Endothelial cell of umbilical vein (primary cell): ENCODE results near the gene ZMIZ2. TPM values are rescaled to one million over a fixed set of nuclear protein-coding genes. Genes with fewer than 3 reads are reported as not detected.

Source experiments
- BruUV-seq: library from RNA; stranded (reverse); fragments of 400-500 nt; replicated peaks from 2 replicates; lab custom pipeline; 2021; lab: Mats Ljungman, UMichigan
- CTCF ChIA-PET: fragments of 300-600, 350-600 bp; sonication (Branson Sonifier 250); formaldehyde crosslinking; loops from one replicate; lab custom pipeline; 2021; ENCODE audit warnings: antibody characterized with exemption, inconsistent platforms; lab: Charles Lee
- POLR2A ChIA-PET: fragments of 300-600, 350-600 bp; sonication (Branson Sonifier 250); formaldehyde crosslinking; loops from one replicate; lab custom pipeline; 2021; ENCODE audit warnings: antibody characterized with exemption, inconsistent platforms; lab: Charles Lee
- DNase-seq: peaks from one replicate; pipeline ENCODE4 v3.0.0-alpha.2; 2011; ENCODE audit warnings: low read depth, low spot score
- FAIRE-seq: peaks from 2 replicates; lab custom pipeline; 2011; peaks lifted over from hg19 to GRCh38; lab: Jason Lieb, UNC
- H2AFZ ChIP-seq: 2 replicates; pipeline ENCODE4 v1.6.0; 2012; ENCODE audit warnings: low read depth, low read length, control low read depth, inconsistent platforms
- H3K27ac ChIP-seq: 2 replicates; pipeline ENCODE4 v1.5.1; 2011; ENCODE audit warnings: low read depth, mild to moderate bottlenecking, control low read depth, low read length, moderate library complexity; ENCODE audit not compliant: insufficient read depth
- H3K27me3 ChIP-seq, 2 experiments: 2 replicates each; pipeline versions ENCODE4 v1.6.0 to v1.6.1; 2011; ENCODE audit warnings: low read length in 2 of 2, mixed read lengths in 1 of 2; ENCODE audit not compliant: control insufficient read depth in 2 of 2, insufficient read depth in 2 of 2
- H3K36me3 ChIP-seq, 2 experiments: 2 replicates in 1 of 2; 3 replicates in 1 of 2; pipeline ENCODE4 v1.5.1; 2011; ENCODE audit warnings: low read length in 2 of 2, mild to moderate bottlenecking in 1 of 2, moderate library complexity in 1 of 2; ENCODE audit not compliant: control insufficient read depth in 2 of 2, insufficient read depth in 2 of 2; ENCODE audit errors: extremely low read depth in 1 of 2
- H3K4me1 ChIP-seq: 3 replicates; pipeline ENCODE4 v1.5.1; 2011; ENCODE audit warnings: mild to moderate bottlenecking, low read length; ENCODE audit not compliant: control insufficient read depth, insufficient read depth; ENCODE audit errors: extremely low read depth
- H3K4me2 ChIP-seq: 2 replicates; pipeline ENCODE4 v1.6.1; 2011; ENCODE audit warnings: low read length, control low read depth, mixed read lengths; ENCODE audit not compliant: insufficient read depth
- H3K4me3 ChIP-seq, 3 experiments: fragments of 200-600 bp in 1 of 3; sonication (generic), shearing (Covaris generic) in 1 of 3; replicated peaks in 1 of 3; 2 replicates each; pipeline ENCODE4 v1.5.1; 2011 to 2016; ENCODE audit warnings: control low read depth in 3 of 3, low read length in 3 of 3, mild to moderate bottlenecking in 2 of 3, inconsistent platforms in 1 of 3, low read depth in 1 of 3, moderate library complexity in 1 of 3; ENCODE audit not compliant: insufficient read depth in 1 of 3
- H3K79me2 ChIP-seq: 2 replicates; pipeline ENCODE4 v1.6.0; 2012; ENCODE audit warnings: low read length, inconsistent platforms; ENCODE audit not compliant: control insufficient read depth, insufficient read depth
- H3K9ac ChIP-seq: replicated peaks from 2 replicates; pipeline ENCODE3; 2011; ENCODE audit warnings: low read length, control low read depth; ENCODE audit not compliant: insufficient read depth; ENCODE audit errors: extremely low read depth
- H3K9me1 ChIP-seq: replicated peaks from 3 replicates; pipeline ENCODE4 v1.6.0; 2011; ENCODE audit warnings: mild to moderate bottlenecking, low read length; ENCODE audit not compliant: control insufficient read depth, insufficient read depth; ENCODE audit errors: extremely low read depth
- H3K9me3 ChIP-seq: replicated peaks from 2 replicates; pipeline ENCODE4 v1.5.1; 2012; ENCODE audit warnings: low read length, inconsistent platforms; ENCODE audit not compliant: control insufficient read depth, insufficient read depth
- H4K20me1 ChIP-seq: replicated peaks from 2 replicates; pipeline ENCODE3; 2011; ENCODE audit warnings: mild to moderate bottlenecking, low read length; ENCODE audit not compliant: control insufficient read depth, insufficient read depth; ENCODE audit errors: extremely low read depth
- EZH2 ChIP-seq: IDR thresholded peaks from 2 replicates; pipeline ENCODE4 v1.6.1; 2012; ENCODE audit warnings: borderline replicate concordance, low read depth, mild to moderate bottlenecking, moderate library complexity, low read length, inconsistent platforms; ENCODE audit not compliant: severe bottlenecking
- FOS ChIP-seq: IDR thresholded peaks from 2 replicates; pipeline ENCODE4 v1.6.1; 2011; ENCODE audit warnings: mild to moderate bottlenecking, low read length, moderate library complexity, borderline replicate concordance; ENCODE audit not compliant: insufficient read depth
- GATA2 ChIP-seq: IDR thresholded peaks from 2 replicates; pipeline ENCODE4 v1.7.0; 2011; ENCODE audit warnings: low read depth, mild to moderate bottlenecking, moderate library complexity, mixed read lengths, low read length; ENCODE audit not compliant: insufficient read length, insufficient read depth
- JUN ChIP-seq: IDR thresholded peaks from 2 replicates; pipeline ENCODE4 v1.6.1; 2011; ENCODE audit warnings: borderline replicate concordance, low read depth; ENCODE audit not compliant: insufficient read length, insufficient read depth
- MYC ChIP-seq: IDR thresholded peaks from one replicate; pipeline ENCODE4 v1.6.1; 2011; ENCODE audit warnings: mild to moderate bottlenecking, low read depth, low read length
- POLR2A ChIP-seq: IDR thresholded peaks from 2 replicates; pipeline ENCODE4 v1.6.1; 2012; ENCODE audit warnings: low read depth, mild to moderate bottlenecking, control low read depth, low read length
- POLR2AphosphoS5 ChIP-seq: IDR thresholded peaks from 2 replicates; pipeline ENCODE4 v1.6.1; 2012; ENCODE audit warnings: low read depth, mild to moderate bottlenecking, control low read depth, low read length, moderate library complexity; ENCODE audit not compliant: insufficient read depth
- dilution Hi-C: fragments of 300-500 bp; cut with MboI; formaldehyde crosslinking; loops from one replicate; pipeline ENCODE4 v1.15.0; 2019; ENCODE audit warnings: low sequenced_read_pairs; ENCODE audit not compliant: extremely low pct_ligation_motif_present
- intact Hi-C: fragments of 100-400 bp; cut with micrococcal nuclease; formaldehyde crosslinking; loops from one replicate; pipeline ENCODE4 v1.10.0; 2022
- polyA plus RNA-seq, 4 experiments: library from polyadenylated mRNA; depleted of rRNA in 3 of 4; stranded (reverse) in 3 of 4; unstranded in 1 of 4; fragments of >200 nt; gene quantifications; 2 replicates each; pipeline versions ENCODE4 v1.2.1 to v1.2.3, GENCODE V29; 2011 to 2012; ENCODE audit warnings: missing spikeins in 1 of 4
- total RNA-seq: library from RNA; stranded (reverse); gene quantifications from 2 replicates; pipeline ENCODE4 v1.2.3, GENCODE V29; 2021
- TF ChIP-seq, protein P1 (sequence below), 2 donors: IDR thresholded peaks; 1 replicate in 1 of 2; 2 replicates in 1 of 2; pipeline ENCODE4 v1.5.1; 2011; ENCODE audit warnings: low read length in 2 of 2, mild to moderate bottlenecking in 2 of 2, moderate library complexity in 2 of 2, control low read depth in 1 of 2, inconsistent platforms in 1 of 2, low read depth in 1 of 2; ENCODE audit not compliant: insufficient read depth in 1 of 2; ENCODE audit errors: extremely low read depth in 1 of 2
- TF ChIP-seq, protein P2 (sequence below): IDR thresholded peaks from 2 replicates; pipeline ENCODE4 v1.6.1; 2011; ENCODE audit not compliant: insufficient read depth, insufficient read length

The ZMIZ2 gene
- total and polyA plus RNA-seq, 2 donors (not counting 3 experiments of a cell fraction or from before 2014, with no cell fraction given) = 30.6 to 87.5 TPM

DNA sequence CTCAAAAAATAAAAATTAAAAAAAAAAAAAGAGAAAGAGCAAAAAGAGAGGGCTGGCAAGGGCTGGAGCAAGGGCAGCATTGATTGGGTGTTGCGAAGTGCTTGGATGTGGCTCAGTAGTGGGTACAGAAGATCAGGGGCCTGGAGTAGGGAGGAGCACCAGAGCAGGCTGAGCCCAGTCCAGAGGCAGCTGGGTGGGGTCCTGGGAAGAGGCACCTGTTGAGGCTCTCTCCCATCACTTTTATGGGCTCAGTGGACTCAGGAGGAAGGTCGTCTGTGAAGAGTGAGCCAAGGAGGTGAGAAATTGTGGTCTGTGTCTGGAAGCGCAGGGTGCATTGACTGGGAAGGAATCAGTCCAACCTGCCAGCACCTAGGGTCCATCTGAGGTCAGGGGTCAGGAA is 11.8 kb upstream of the ZMIZ2 start:
- Histone ChIP-seq H3K4me2 (no peak overlapping the region), H3K27me3 (no peaks in the 10 kb centered on the region), H4K20me1 (no peaks in the 10 kb centered on the region), H2AFZ (no peak overlapping the region), H3K36me3 (no peaks in the 10 kb centered on the region), H3K9me3 (no peaks in the 10 kb centered on the region), H3K27ac (no peak overlapping the region), H3K4me1 (peaks cover 20% of the 10 kb centered on the region), H3K4me3 (no peak overlapping the region), H3K79me2 (no peaks in the 10 kb centered on the region), H3K9ac (no peak overlapping the region), H3K9me1 (no peaks in the 10 kb centered on the region)
- ChIA-PET CTCF (no interaction called here), POLR2A (no interaction called here)
- FAIRE-seq = no peak
- BruUV-seq = no TSS peak
- intact Hi-C loops = no loop called here
- TF ChIP-seq POLR2A (no peak), GATA2 (no peak), POLR2AphosphoS5 (no peak), MYC (no peak), FOS (no peak), JUN (no peak), EZH2 (no peak)
- TF ChIP-seq, protein P1, sequence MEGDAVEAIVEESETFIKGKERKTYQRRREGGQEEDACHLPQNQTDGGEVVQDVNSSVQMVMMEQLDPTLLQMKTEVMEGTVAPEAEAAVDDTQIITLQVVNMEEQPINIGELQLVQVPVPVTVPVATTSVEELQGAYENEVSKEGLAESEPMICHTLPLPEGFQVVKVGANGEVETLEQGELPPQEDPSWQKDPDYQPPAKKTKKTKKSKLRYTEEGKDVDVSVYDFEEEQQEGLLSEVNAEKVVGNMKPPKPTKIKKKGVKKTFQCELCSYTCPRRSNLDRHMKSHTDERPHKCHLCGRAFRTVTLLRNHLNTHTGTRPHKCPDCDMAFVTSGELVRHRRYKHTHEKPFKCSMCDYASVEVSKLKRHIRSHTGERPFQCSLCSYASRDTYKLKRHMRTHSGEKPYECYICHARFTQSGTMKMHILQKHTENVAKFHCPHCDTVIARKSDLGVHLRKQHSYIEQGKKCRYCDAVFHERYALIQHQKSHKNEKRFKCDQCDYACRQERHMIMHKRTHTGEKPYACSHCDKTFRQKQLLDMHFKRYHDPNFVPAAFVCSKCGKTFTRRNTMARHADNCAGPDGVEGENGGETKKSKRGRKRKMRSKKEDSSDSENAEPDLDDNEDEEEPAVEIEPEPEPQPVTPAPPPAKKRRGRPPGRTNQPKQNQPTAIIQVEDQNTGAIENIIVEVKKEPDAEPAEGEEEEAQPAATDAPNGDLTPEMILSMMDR (IDR thresholded peaks at IDR 0.05; ENCODE audit: extremely low read depth in 1 of 2, insufficient read depth in 1 of 2, low read depth in 1 of 2, low read length in 2 of 2) = no peak
- TF ChIP-seq, protein P2, sequence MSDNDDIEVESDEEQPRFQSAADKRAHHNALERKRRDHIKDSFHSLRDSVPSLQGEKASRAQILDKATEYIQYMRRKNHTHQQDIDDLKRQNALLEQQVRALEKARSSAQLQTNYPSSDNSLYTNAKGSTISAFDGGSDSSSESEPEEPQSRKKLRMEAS = no peak
- DNase-seq = no peak
- dilution Hi-C loops = no loop called here
